Measurements from ENCODE around the gene ALKBH5. TPM values are rescaled to one million over a fixed set of nuclear protein-coding genes. Genes with fewer than 3 reads are reported as not detected.

Gene ALKBH5
- total and polyA plus RNA-seq, 9 of the 15 experiments (the other 6 are each of a cell fraction or from before 2014, with no cell fraction given), result 11.4 to 70.0 (median 47.4) TPM

- TF ChIP-seq UBTF (IDR thresholded peaks at IDR 0.05; ENCODE audit: borderline replicate concordance in 1 of 2, low read depth in 2 of 2, low read length in 2 of 2) (0 out of 4 replicates have a peak, but pooled peaks of 1 of the 2 experiments have one; percentile 30), RREB1 (CRISPR knock-in tag; IDR thresholded peaks at IDR 0.05) (no peak), ZNF41 (CRISPR knock-in tag; conservative IDR thresholded peaks at IDR 0.05) (no peak), ARID2 (IDR thresholded peaks at IDR 0.05) (no peak), PHF21A (IDR thresholded peaks at IDR 0.05; ENCODE audit: borderline replicate concordance, low read depth) (no peak), MYNN (IDR thresholded peaks at IDR 0.05) (0 out of 2 replicates have a peak, but pooled peaks have one; percentile 22), MYNN (CRISPR knock-in tag; IDR thresholded peaks at IDR 0.05) (no peak), KLF1 (tag; IDR thresholded peaks at IDR 0.05) (no peak), U2AF1 (optimal IDR thresholded peaks at IDR 0.05; ENCODE audit: low read depth, low read length) (no peak), BRD9 (IDR thresholded peaks at IDR 0.05; ENCODE audit: low read depth, partially characterized antibody) (peak; percentile 43), TEAD4 (IDR thresholded peaks at IDR 0.05; ENCODE audit: low read length) (no peak), TEAD4 (CRISPR knock-in tag; IDR thresholded peaks at IDR 0.05; ENCODE audit: borderline replicate concordance) (no peak), BACH1 (tag; IDR thresholded peaks at IDR 0.05) (no peak), MEIS2 (IDR thresholded peaks at IDR 0.05; ENCODE audit: partially characterized antibody) (no peak), ELK1 (CRISPR knock-in tag; IDR thresholded peaks at IDR 0.05) (no peak)
Measured at GRCh38 chr17:18182110-18182977, 1.3 kb upstream of the ALKBH5 start (continued).
